ENCODE measurements around the gene QSOX2.

Gene QSOX2

GRCh38 chr9:136160381-136160841 lies 85.2 kb downstream of the QSOX2 start:
- no peak for DNase-seq (ENCODE audit: extremely low read depth, low read depth)
- H3K4me3 ChIP-seq (replicated peaks; ENCODE audit: low read depth, low read length), result no peak overlapping the region
- TF ChIP-seq CTCF (IDR thresholded peaks at IDR 0.05; ENCODE audit: low read depth, low read length, missing control alignments), result no peak

GRCh38 chr9:136159851-136160250 lies 85.8 kb downstream of the QSOX2 start:
- no peak for DNase-seq (ENCODE audit: extremely low read depth, low read depth)
- TF ChIP-seq CTCF (IDR thresholded peaks at IDR 0.05; ENCODE audit: low read depth, low read length, missing control alignments), result no peak
- no peak overlapping the region for H3K4me3 ChIP-seq (replicated peaks; ENCODE audit: low read depth, low read length)

- DNase-seq (ENCODE audit: extremely low read depth, low read depth), result no peak
- TF ChIP-seq CTCF (IDR thresholded peaks at IDR 0.05; ENCODE audit: low read depth, low read length, missing control alignments), result no peak
- H3K4me3 ChIP-seq (replicated peaks; ENCODE audit: low read depth, low read length), result no peak overlapping the region
Measured at GRCh38 chr9:136157477-136158265, 87.9 kb downstream of the QSOX2 start.

All from HFF-Myc (cell line).